K562 (cell line): Measurements from ENCODE around the gene FGFBP3. TPM values are rescaled to one million over a fixed set of nuclear protein-coding genes. Genes with fewer than 3 reads are reported as not detected.

Experiments
- ATAC-seq: fragments of 200-7000 bp; cut with Tn5 transposase; 3 replicates; pipeline ENCODE4 v1.9.1; 2020; ENCODE audit warnings: moderate library complexity
- BruUV-seq: library from RNA; stranded (reverse); fragments of 400-500 nt; replicated peaks from 2 replicates; lab custom pipeline; 2021; lab: Mats Ljungman, UMichigan
- CTCF ChIA-PET: fragments of 300-600 bp; formaldehyde crosslinking; extraction: SDS; loops from one replicate; lab custom pipeline; 2021; ENCODE audit warnings: low intra/inter-chr PET ratio; lab: Yijun Ruan, JAX
- POLR2A ChIA-PET: fragments of 300-600, 350-650 bp; sonication (Branson Sonifier 250); formaldehyde crosslinking; extraction: SDS; loops from one replicate; lab custom pipeline; 2021; ENCODE audit warnings: antibody characterized with exemption, inconsistent platforms; lab: Yijun Ruan, JAX
- DNase-seq, 4 experiments: peaks; one replicate each; pipeline versions ENCODE4 v3.0.0 to v3.0.0-alpha.2; 2011 to 2018; ENCODE audit warnings: low spot score in 3 of 4, mixed read lengths in 3 of 4; ENCODE audit errors: extremely low read depth in 1 of 4
- FAIRE-seq: peaks from 2 replicates; lab custom pipeline; 2011; peaks lifted over from hg19 to GRCh38; lab: Jason Lieb, UNC
- H2AFZ ChIP-seq: 2 replicates; pipeline ENCODE4 v1.6.0; 2011; ENCODE audit warnings: low read depth, low read length, control low read depth, inconsistent platforms
- H3K27ac ChIP-seq: fragments of 200-600 bp; 3 replicates; pipeline ENCODE4 v1.8.0; 2011; ENCODE audit warnings: low read depth, mild to moderate bottlenecking, control low read depth, inconsistent platforms, low read length, moderate library complexity, mixed read lengths; ENCODE audit errors: extremely low read depth
- H3K27me3 ChIP-seq, 2 experiments: fragments of 300-600 bp in 1 of 2; 2 replicates in 1 of 2; 3 replicates in 1 of 2; pipeline versions ENCODE4 v1.6.0 to v1.8.0; 2011; ENCODE audit warnings: inconsistent platforms in 2 of 2, low read length in 2 of 2, mild to moderate bottlenecking in 1 of 2, mixed read lengths in 1 of 2, moderate library complexity in 1 of 2; ENCODE audit not compliant: control insufficient read depth in 2 of 2, insufficient read depth in 2 of 2
- H3K36me3 ChIP-seq: fragments of 300-600 bp; 3 replicates; pipeline ENCODE4 v1.8.0; 2011; ENCODE audit warnings: mild to moderate bottlenecking, low read length, inconsistent platforms; ENCODE audit not compliant: control insufficient read depth, insufficient read depth
- H3K4me1 ChIP-seq, 2 experiments: fragments of 200-600 bp in 1 of 2; replicated peaks in 1 of 2; 2 replicates in 1 of 2; 3 replicates in 1 of 2; pipeline versions ENCODE4 v1.5.1 to v1.8.0; 2011; ENCODE audit warnings: inconsistent platforms in 2 of 2, low read length in 2 of 2, mild to moderate bottlenecking in 1 of 2, mixed read lengths in 1 of 2, moderate library complexity in 1 of 2; ENCODE audit not compliant: control insufficient read depth in 2 of 2, insufficient read depth in 2 of 2
- H3K4me2 ChIP-seq: 2 replicates; pipeline ENCODE4 v1.6.1; 2011; ENCODE audit warnings: low read length, control low read depth, inconsistent platforms, mixed read lengths; ENCODE audit not compliant: insufficient read depth
- H3K4me3 ChIP-seq: fragments of 200-600 bp; sonication (generic), shearing (Covaris generic); 2 replicates; pipeline ENCODE4 v1.5.1; 2016; ENCODE audit warnings: control low read depth, inconsistent platforms
- H3K79me2 ChIP-seq: fragments of 200-600 bp; 3 replicates; pipeline ENCODE4 v1.8.0; 2011; ENCODE audit warnings: low read length, inconsistent platforms; ENCODE audit not compliant: control insufficient read depth, insufficient read depth
- H3K9ac ChIP-seq, 2 experiments: 2 replicates each; pipeline versions ENCODE4 v1.6.0 to v1.6.1; 2011; ENCODE audit warnings: low read depth in 2 of 2, low read length in 2 of 2, control low read depth in 1 of 2, inconsistent platforms in 1 of 2, mild to moderate bottlenecking in 1 of 2, mixed read lengths in 1 of 2; ENCODE audit not compliant: insufficient read depth in 1 of 2
- H3K9me1 ChIP-seq: one replicate; pipeline ENCODE4 v1.6.0; 2011; ENCODE audit warnings: inconsistent platforms, mild to moderate bottlenecking, low read length, moderate library complexity; ENCODE audit not compliant: control insufficient read depth, insufficient read depth
- H3K9me3 ChIP-seq: replicated peaks from 2 replicates; pipeline ENCODE4 v1.5.1; 2011; ENCODE audit warnings: low read depth, low read length, inconsistent platforms; ENCODE audit not compliant: control insufficient read depth, insufficient read depth
- H4K20me1 ChIP-seq: replicated peaks from 2 replicates; pipeline ENCODE4 v1.6.1; 2011; ENCODE audit warnings: low read length, inconsistent platforms, mixed read lengths; ENCODE audit not compliant: control insufficient read depth, insufficient read depth
- CEBPZ ChIP-seq: fragments of 150-350 bp; IDR thresholded peaks from 2 replicates; pipeline ENCODE4 v1.6.1; 2014; ENCODE audit warnings: low read depth, mild to moderate bottlenecking, low read length, borderline replicate concordance
- CSDE1 ChIP-seq, 2 experiments: fragments of 450-650 bp; IDR thresholded peaks; 2 replicates each; pipeline ENCODE4 v1.6.1; 2016; ENCODE audit warnings: mild to moderate bottlenecking in 1 of 2
- EP400 ChIP-seq: fragments of 450-650 bp; IDR thresholded peaks from 2 replicates; pipeline ENCODE4 v1.6.1; 2017; ENCODE audit warnings: antibody characterized with exemption, mild to moderate bottlenecking, moderate library complexity
- GATA2 ChIP-seq: sonication (generic); formaldehyde crosslinking; IDR thresholded peaks from 2 replicates; pipeline ENCODE4 v1.4.0; 2020; ENCODE audit warnings: mild to moderate bottlenecking, missing genetic modification reagents
- KDM2B ChIP-seq: fragments of 250-450 bp; sonication (Bioruptor Pico); IDR thresholded peaks from 2 replicates; pipeline ENCODE4 v1.8.0; 2021; ENCODE audit warnings: mild to moderate bottlenecking, moderate library complexity
- KLF6 ChIP-seq: fragments of 250-450 bp; sonication (Bioruptor Pico); IDR thresholded peaks from 2 replicates; pipeline ENCODE4 v1.4.0; 2020; ENCODE audit warnings: mild to moderate bottlenecking, moderate library complexity, borderline replicate concordance
- PPARD ChIP-seq: fragments of 250-450 bp; sonication (Bioruptor Pico); IDR thresholded peaks from 2 replicates; pipeline ENCODE4 v1.8.0; 2022; ENCODE audit warnings: inconsistent platforms, mild to moderate bottlenecking, moderate library complexity
- SAFB ChIP-seq: fragments of 200-400 bp; formaldehyde crosslinking; IDR thresholded peaks from 2 replicates; pipeline ENCODE4 v1.6.1; 2017; ENCODE audit warnings: low read depth, low read length, borderline replicate concordance
- SMC3 ChIP-seq: conservative IDR thresholded peaks from 2 replicates; pipeline ENCODE4 v1.6.1; 2011; ENCODE audit warnings: low read depth, low read length, improper control_type of control experiment; ENCODE audit not compliant: insufficient read depth
- STAT5A ChIP-seq: IDR thresholded peaks from 2 replicates; pipeline ENCODE4 v1.6.1; 2012; ENCODE audit warnings: low read length, inconsistent platforms, borderline replicate concordance
- WGBS: fragments of 100-300 bp; shearing (Covaris generic); methylation state at CpG from one replicate; pipeline ENCODE4 v1.1.6; 2016; ENCODE audit warnings: low coverage, mixed read lengths; ENCODE audit not compliant: insufficient coverage; ENCODE audit errors: missing lambda C conversion rate; 5-methylcytosine and 5-hydroxymethylcytosine counted together
- in situ Hi-C: fragments of 300-500 bp; cut with MboI; formaldehyde crosslinking; loops from 4 replicates; pipeline ENCODE4 v1.15.0; 2018; ENCODE audit warnings: inconsistent platforms, mixed read lengths
- intact Hi-C: fragments of 100-400 bp; cut with micrococcal nuclease; formaldehyde crosslinking; loops from 2 replicates; pipeline ENCODE4 v1.14.2; 2022
- polyA plus RNA-seq, 8 experiments: library from polyadenylated mRNA; depleted of rRNA in 4 of 8; stranded (reverse) in 5 of 8; unstranded in 3 of 8; fragments of >200 nt; fragmentation: Nextera tagmentation in 2 of 8; fragmentation: Illumina TruSeq in 1 of 8; extraction: Ambion mirVana in 2 of 8; extraction: Trizol in 1 of 8; gene quantifications; 2 replicates each; pipeline versions ENCODE4 v1.2.1 to v1.2.3, GENCODE V29; 2011 to 2014; ENCODE audit warnings: inconsistent platforms in 1 of 8, missing spikeins in 1 of 8
- total RNA-seq, 7 experiments: library from RNA; depleted of rRNA in 6 of 7; stranded (reverse); fragments of >200 nt in 6 of 7; fragmentation: Illumina TruSeq in 2 of 7; extraction: Trizol in 2 of 7; gene quantifications; 2 replicates each; pipeline versions ENCODE4 v1.2.1 to v1.2.3, GENCODE V29; 2011 to 2021; ENCODE audit warnings: low replicate concordance in 1 of 7
- TF ChIP-seq, protein P1 (sequence below): sonication (generic); formaldehyde crosslinking; IDR thresholded peaks from 2 replicates; pipeline ENCODE4 v1.8.1; 2023; ENCODE audit warnings: mild to moderate bottlenecking, missing genetic modification reagents

The FGFBP3 gene
- total and polyA plus RNA-seq, 9 of the 15 experiments (the other 6 are each of a cell fraction or from before 2014, with no cell fraction given) = 0.58 to 3.0 (median 1.5) TPM

GRCh38 chr10:91930939-91931338 is 21.7 kb upstream of the FGFBP3 start:
- no peak overlapping the region for H3K4me3 ChIP-seq
- ATAC-seq (no peak), FAIRE-seq (no peak), DNase-seq (no peak)
- WGBS = 88% methylated on average over 3 of the region's 3 CpGs
- H4K20me1 ChIP-seq = peaks cover 22% of the 10 kb centered on the region; the same call in 1 of the 2 replicates
- no peak overlapping the region for H3K27ac ChIP-seq
- H3K79me2 ChIP-seq = peaks cover 97% of the 10 kb centered on the region
- intact Hi-C loops = no loop called here
- H3K4me1 ChIP-seq = peaks cover 0 to under 1% of the 10 kb centered on the region in 2 experiments; a peak in 2 of 5 replicates
- BruUV-seq = no TSS peak
- no peaks in the 10 kb centered on the region for H3K9me3 ChIP-seq
- no peak overlapping the region for H2AFZ ChIP-seq
- peaks cover 4% of the 10 kb centered on the region for H3K9me1 ChIP-seq
- no peak overlapping the region for H3K9ac ChIP-seq
- ChIA-PET CTCF (no interaction called here), POLR2A (interaction anchor here (0.6 kb wide), 1 partner anchor 35 kb away, joined by 3 read pairs; no protein-coding TSS in a partner anchor)
- no peaks in the 10 kb centered on the region for H3K27me3 ChIP-seq
- H3K4me2 ChIP-seq = no peak overlapping the region
- in situ Hi-C loops = no loop called here
- H3K36me3 ChIP-seq = peaks cover 69% of the 10 kb centered on the region; the same call in 2 of the 3 replicates
- TF ChIP-seq GATA2 = no peak
- no peak for TF ChIP-seq CSDE1 (IDR thresholded peaks at IDR 0.05)
- TF ChIP-seq KDM2B (CRISPR knock-in tag) = no peak
- TF ChIP-seq SAFB = no peak
- TF ChIP-seq PPARD (CRISPR knock-in tag) = no peak
- TF ChIP-seq EP400 = no peak
- TF ChIP-seq KLF6 = no peak
- TF ChIP-seq CEBPZ = no peak
- TF ChIP-seq SMC3 = no peak
- no peak for TF ChIP-seq STAT5A
- TF ChIP-seq, protein P1, sequence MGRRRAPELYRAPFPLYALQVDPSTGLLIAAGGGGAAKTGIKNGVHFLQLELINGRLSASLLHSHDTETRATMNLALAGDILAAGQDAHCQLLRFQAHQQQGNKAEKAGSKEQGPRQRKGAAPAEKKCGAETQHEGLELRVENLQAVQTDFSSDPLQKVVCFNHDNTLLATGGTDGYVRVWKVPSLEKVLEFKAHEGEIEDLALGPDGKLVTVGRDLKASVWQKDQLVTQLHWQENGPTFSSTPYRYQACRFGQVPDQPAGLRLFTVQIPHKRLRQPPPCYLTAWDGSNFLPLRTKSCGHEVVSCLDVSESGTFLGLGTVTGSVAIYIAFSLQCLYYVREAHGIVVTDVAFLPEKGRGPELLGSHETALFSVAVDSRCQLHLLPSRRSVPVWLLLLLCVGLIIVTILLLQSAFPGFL (CRISPR knock-in tag) = no peak
